ENCODE data around the gene TGFBR3.

DNA sequence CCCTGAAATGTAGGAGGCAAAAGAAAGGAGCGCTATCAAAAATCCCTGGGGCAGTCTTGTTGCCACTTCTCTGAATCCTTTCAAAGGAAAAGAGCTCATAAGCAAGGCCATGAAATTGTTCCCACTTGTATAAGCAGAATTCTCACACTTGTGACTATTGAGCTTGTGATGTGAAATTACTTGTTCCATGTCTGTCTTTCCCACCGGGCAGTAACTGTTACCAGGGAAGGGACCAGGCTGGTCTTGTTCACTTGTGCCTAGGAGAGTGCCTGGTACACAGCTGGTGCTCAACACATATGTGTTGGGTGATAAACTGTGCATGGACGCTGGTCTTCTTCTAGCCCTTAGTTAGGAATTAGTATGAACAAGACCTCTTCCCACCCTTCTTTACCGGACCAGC is 234.7 kb downstream of the TGFBR3 start:
- TF ChIP-seq, protein P1, sequence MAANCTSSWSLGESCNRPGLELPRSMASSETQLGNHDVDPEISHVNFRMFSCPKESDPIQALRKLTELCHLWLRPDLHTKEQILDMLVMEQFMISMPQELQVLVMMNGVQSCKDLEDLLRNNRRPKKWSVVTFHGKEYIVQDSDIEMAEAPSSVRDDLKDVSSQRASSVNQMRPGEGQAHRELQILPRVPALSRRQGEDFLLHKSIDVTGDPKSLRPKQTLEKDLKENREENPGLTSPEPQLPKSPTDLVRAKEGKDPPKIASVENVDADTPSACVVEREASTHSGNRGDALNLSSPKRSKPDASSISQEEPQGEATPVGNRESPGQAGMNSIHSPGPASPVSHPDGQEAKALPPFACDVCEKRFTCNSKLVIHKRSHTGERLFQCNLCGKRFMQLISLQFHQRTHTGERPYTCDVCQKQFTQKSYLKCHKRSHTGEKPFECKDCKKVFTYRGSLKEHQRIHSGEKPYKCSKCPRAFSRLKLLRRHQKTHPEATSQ (tag by site-specific recombination; IDR thresholded peaks at IDR 0.05) = no peak
- TF ChIP-seq ZFP3 (tag by site-specific recombination; IDR thresholded peaks at IDR 0.05; ENCODE audit: low read depth) = no peak
- TF ChIP-seq ZNF792 (tag by site-specific recombination; IDR thresholded peaks at IDR 0.05) = no peak
- no peak for TF ChIP-seq ZNF704 (tag by site-specific recombination; IDR thresholded peaks at IDR 0.05)
- no peak for TF ChIP-seq ZSCAN30 (tag by site-specific recombination; IDR thresholded peaks at IDR 0.05)
- no peak for TF ChIP-seq SP2 (tag by site-specific recombination; IDR thresholded peaks at IDR 0.05)
- no peak for TF ChIP-seq ZBTB26 (tag by site-specific recombination; optimal IDR thresholded peaks at IDR 0.05)
